ENCODE data around the gene UBE2L5. TPM values are rescaled to one million over a fixed set of nuclear protein-coding genes. Genes with fewer than 3 reads are reported as not detected.
A peak's percentile ranks its signal among the peaks of the same experiment; 100 is the strongest.
"Not testable (repeated sequence)": the region's sequence is repeated elsewhere in the genome, so short reads cannot be mapped to it uniquely, and the experiment has no call there.

Gene UBE2L5
- total RNA-seq, 1 donor from 2014 or later = not detected

- H3K27ac ChIP-seq = no peak overlapping the region
- DNase-seq (ENCODE audit: extremely low spot score in 2 of 2) = peak in 1 of 2 donors; percentile 20
- H3K9me3 ChIP-seq = no peaks in the 10 kb centered on the region
- TF ChIP-seq POLR2A (IDR thresholded peaks at IDR 0.05) = no peak
- TF ChIP-seq CTCF (IDR thresholded peaks at IDR 0.05) = no peak
- H3K4me3 ChIP-seq = no peak overlapping the region
- intact Hi-C loops (cut with DNase I) = no loop called here
- no peaks in the 10 kb centered on the region for H3K27me3 ChIP-seq
- H3K4me1 ChIP-seq = no peaks in the 10 kb centered on the region
- H3K36me3 ChIP-seq = no peaks in the 10 kb centered on the region
Measured at GRCh38 chr13:30438286-30438685, 16.0 kb downstream of the UBE2L5 start.

GRCh38 chr13:30440910-30441703 is 18.8 kb downstream of the UBE2L5 start:
- Histone ChIP-seq H3K4me3 (no peak overlapping the region), H3K36me3 (no peaks in the 10 kb centered on the region), H3K4me1 (peaks cover 12% of the 10 kb centered on the region), H3K27ac (no peak overlapping the region), H3K9me3 (no peaks in the 10 kb centered on the region), H3K27me3 (no peaks in the 10 kb centered on the region)
- peak in 1 of 2 donors; percentile 40 for DNase-seq (ENCODE audit: extremely low spot score in 2 of 2)
- intact Hi-C loops (cut with DNase I) = no loop called here
- TF ChIP-seq POLR2A (IDR thresholded peaks at IDR 0.05) (no peak), CTCF (IDR thresholded peaks at IDR 0.05) (no peak)

- H3K4me1 ChIP-seq = peaks cover 28% of the 10 kb centered on the region
- TF ChIP-seq POLR2AphosphoS5 (IDR thresholded peaks at IDR 0.05; ENCODE audit: insufficient read depth in 1 of 2, low read depth in 1 of 2) (no peak), CTCF (IDR thresholded peaks at IDR 0.05) (no peak), POLR2A (IDR thresholded peaks at IDR 0.05) (no peak)
- no peaks in the 10 kb centered on the region for H3K27me3 ChIP-seq
- no peak overlapping the region for H3K4me3 ChIP-seq
- peak in 1 of 2 donors; percentile 11 for DNase-seq (ENCODE audit: extremely low spot score in 2 of 2)
- H3K9me3 ChIP-seq = no peaks in the 10 kb centered on the region
- no peak overlapping the region for H3K27ac ChIP-seq
- intact Hi-C loops (cut with DNase I) = no loop called here
- H3K36me3 ChIP-seq = no peaks in the 10 kb centered on the region
Measured at GRCh38 chr13:30442926-30443325, 20.6 kb downstream of the UBE2L5 start.

GRCh38 chr13:30443491-30443890 is 21.2 kb downstream of the UBE2L5 start:
- intact Hi-C loops (cut with DNase I); H3K27ac ChIP-seq; H3K4me3 ChIP-seq; H3K27me3 ChIP-seq; H3K36me3 ChIP-seq; H3K9me3 ChIP-seq: not testable (repeated sequence)
- H3K4me1 ChIP-seq = peaks cover 28% of the 10 kb centered on the region
- peak in 1 of 2 donors; percentile 27 for DNase-seq (ENCODE audit: extremely low spot score in 2 of 2)

- no peak for TF ChIP-seq CTCF (IDR thresholded peaks at IDR 0.05)
- TF ChIP-seq POLR2AphosphoS5 (IDR thresholded peaks at IDR 0.05; ENCODE audit: insufficient read depth in 1 of 2, low read depth in 1 of 2) = no peak
- DNase-seq (ENCODE audit: extremely low spot score in 2 of 2) = peak in 1 of 2 donors; percentile 83
Measured at GRCh38 chr13:30443957-30444404, 21.7 kb downstream of the UBE2L5 start.

More at GRCh38 chr13:30443957-30444404, 21.7 kb downstream of the UBE2L5 start:
- H3K27ac ChIP-seq = no peak overlapping the region
- H3K9me3 ChIP-seq = no peaks in the 10 kb centered on the region
- intact Hi-C loops (cut with DNase I) = no loop called here
- H3K36me3 ChIP-seq = no peaks in the 10 kb centered on the region
- H3K4me3 ChIP-seq = no peak overlapping the region
- H3K27me3 ChIP-seq = no peaks in the 10 kb centered on the region
- peaks cover 28% of the 10 kb centered on the region for H3K4me1 ChIP-seq

All from vagina (tissue), 2 donors.